ENCODE data around the gene KCTD17.

- TF ChIP-seq CTCF (conservative IDR thresholded peaks at IDR 0.05) (no peak), ZFX (IDR thresholded peaks at IDR 0.05) (no peak)
Measured at GRCh38 chr22:37103656-37104452, 52.3 kb downstream of the KCTD17 start.

Measured in C4-2B (cell line).